Right kidney (tissue), 1 donor: ENCODE measurements around the gene AHCY.
A peak's percentile ranks its signal among the peaks of the same experiment; 100 is the strongest.
"Not testable (repeated sequence)": the region's sequence is repeated elsewhere in the genome, so short reads cannot be mapped to it uniquely, and the experiment has no call there.

Experiments
- DNase-seq: peaks from one replicate; pipeline ENCODE4 v3.0.0-alpha.2; 2016

AHCY gene

DNA sequence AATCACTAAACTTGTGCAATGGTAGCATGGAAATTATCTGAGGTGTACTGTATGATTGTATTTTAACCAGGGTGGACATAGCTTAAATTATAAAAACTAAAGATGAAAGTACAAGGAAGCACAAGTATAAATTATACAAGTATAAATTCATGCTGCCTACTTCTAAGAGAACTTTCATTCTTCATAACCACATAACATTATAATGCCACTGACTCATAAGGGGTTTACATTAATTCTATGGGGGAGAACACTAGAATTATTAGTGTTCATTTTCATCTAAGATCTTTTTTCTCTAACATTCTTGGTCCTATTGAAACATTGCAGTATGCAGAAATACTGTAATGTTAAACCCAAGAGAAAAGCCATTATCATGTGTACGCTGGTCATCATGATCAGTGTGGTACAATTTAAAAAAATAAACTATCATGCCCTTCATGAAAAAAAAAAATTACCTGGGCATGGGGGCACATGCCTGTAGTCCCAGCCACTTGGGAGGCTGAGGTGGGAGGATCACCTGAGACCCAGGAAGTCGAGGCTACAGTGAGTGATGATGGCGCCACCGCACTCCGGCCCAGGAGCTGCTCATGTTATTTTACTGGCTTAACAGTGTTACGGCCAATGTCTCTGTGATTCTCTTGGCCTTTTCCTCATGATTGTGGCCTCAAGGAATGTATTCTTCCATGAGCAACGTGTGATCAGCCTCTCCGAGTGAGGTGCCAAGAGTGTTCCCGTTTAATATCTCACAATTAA, 25.9 kb upstream of the AHCY start:
- DNase-seq: no peak

DNA sequence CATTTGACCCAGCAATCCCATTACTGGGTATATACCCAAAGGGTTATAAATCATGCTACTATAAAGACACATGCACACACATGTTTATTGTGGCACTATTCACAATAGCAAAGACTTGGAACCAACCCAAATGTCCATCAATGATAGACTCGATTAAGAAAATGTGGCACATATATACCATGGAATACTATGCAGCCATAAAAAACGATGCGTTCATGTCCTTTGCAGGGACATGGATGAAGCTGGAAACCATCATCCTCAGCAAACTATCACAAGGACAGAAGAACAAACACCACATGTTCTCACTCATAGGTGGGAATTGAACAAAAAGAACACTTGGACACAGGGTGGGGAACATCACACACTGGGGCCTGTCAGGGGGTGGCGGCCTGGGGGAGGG, 25.1 kb upstream of the AHCY start:
- DNase-seq: not testable (repeated sequence)

DNA sequence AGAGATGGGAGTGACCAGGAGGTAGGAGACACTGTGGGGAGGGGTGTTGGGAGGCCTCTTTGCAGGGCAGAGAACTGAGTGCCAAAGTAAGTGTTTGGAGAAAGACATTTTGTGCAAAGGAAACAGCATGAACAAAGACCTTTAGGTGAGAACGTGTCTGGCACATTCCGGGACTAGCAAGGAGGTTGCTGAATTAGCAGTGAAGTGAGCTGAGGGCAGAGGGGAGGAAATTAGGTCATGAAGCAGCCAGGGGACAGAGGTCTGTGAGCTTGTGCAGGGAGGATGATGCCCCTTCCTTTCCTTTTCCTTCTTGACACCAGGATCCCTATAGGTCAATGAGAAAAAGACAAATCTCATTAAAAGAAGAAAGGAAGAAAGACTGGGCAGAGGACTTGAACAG, 21.4 kb upstream of the AHCY start:
- no peak for DNase-seq

DNA sequence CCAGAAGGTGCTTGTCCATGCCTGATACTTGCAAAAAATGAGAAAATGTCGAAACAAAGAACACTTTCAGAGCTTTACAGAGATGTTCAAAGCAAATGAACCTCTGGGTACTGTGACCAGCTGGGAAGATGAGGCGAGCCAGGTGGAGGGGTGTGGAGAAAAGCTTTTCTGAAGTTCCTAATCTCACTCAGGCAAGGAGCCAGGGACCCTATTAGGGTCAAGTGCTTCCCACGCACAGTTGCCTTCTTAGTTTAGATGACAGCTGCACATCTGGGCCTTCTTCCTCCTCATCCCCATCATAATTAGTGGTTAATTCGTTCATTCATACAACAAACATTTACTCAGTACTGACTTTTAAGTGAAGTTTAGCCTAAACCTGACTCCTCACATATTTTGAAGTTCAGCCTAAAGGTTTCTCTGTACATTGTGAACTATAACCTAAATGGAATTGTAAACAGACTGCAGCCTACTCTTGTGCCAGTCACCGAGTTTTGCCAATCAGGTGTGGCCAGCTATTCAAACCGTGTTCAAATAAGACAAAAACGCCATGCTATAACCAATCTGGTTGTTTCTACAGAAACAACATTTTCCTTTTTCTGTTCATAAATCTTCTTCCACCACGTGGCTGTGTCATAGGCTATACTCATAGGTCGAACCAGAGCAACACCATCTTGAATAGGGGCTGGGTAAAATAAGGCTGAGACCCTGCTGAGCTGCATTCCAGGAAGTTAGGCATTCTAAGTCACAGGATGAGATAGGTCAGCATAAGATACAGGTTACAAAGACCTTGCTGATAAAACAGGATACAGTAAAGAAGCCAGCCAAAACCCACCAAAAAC, 19.3 kb upstream of the AHCY start:
- DNase-seq: no peak

DNA sequence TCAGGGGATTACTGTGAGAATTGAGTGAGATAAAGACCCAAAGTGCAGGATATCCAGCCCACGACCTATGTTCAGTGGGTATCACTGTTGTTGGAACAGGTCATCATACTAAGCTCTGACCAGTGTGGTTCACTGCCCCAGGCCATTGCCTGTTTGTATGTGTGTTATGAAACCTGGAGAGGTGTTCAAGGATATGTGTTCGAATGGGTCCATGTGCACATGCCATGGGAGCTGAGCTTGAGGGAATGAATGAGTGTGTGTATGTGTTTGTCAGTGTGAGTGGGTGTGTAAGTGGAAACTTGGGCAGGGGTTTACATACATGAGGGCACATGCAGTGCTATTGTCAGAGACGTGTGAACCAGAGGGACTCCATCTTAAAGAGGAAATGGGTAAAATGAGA, 17.7 kb upstream of the AHCY start:
- no peak for DNase-seq

DNA sequence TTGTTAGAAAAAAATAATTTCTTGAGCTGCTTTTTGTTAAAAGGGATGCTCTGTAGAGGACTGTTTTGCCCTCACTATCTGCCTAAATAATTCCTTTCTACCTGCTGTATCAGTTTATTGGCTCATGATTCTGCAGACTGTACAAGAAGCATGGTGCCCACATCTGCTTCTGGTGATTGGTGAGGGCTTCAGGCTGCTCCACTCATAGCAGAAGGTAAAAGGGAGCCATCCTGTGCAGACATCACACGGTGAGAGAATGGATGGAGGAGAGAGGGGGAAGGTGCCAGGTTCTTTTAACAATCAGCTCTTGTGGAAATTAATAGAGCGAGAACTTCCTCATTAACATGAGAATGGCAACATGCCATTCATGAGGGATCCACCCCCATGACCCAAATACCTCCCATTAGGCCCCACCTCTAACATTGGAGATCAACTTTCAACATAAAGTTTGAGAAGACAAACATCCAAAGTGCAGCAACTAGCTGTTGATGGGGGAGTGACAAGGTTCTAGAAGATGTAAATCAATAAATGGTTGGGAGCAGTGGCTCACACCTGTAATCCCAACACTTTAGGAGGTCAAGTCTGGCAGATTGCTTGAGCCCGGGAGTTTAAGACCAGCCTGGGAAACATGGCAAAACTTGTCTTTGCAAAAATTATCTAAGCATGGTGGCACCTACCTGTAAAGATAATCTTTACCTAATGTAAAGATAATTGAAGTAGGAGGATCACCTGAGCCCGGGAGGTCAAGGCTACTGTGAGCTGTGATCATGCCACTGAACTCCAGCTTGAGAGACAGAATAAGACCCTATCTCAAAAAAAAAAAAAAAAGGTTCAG, 15.7 kb upstream of the AHCY start:
- no peak for DNase-seq

DNA sequence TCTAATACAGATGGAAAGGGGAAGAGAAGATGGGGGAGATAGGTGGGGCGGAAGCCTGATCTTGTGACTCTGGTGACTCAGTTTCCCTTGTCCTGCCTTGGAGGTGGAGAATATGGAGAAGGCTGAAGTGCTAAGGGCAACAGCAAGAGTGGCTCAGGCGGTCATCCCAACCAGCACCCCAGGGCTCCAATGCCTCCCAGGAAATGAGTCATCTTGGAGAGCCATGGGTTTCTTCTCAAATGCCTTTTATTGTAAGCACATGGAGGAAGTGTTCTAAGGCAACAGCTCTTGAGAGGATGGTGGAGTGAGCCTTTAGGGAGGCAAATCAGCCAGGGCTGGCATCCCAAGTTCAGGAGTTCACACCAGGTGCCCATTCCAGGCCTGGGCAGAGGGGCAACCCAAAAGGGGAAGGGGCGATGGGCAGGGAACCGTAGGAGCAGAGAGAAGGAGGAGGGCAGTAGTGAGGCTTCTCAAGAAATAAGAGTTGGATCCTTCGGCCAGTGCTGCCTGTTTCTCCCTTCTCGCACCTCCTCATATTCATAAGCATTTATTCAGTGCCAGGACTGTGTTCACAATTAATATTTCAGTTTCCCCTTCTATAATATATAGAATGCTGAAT, 13.2 kb upstream of the AHCY start:
- DNase-seq: no peak

DNA sequence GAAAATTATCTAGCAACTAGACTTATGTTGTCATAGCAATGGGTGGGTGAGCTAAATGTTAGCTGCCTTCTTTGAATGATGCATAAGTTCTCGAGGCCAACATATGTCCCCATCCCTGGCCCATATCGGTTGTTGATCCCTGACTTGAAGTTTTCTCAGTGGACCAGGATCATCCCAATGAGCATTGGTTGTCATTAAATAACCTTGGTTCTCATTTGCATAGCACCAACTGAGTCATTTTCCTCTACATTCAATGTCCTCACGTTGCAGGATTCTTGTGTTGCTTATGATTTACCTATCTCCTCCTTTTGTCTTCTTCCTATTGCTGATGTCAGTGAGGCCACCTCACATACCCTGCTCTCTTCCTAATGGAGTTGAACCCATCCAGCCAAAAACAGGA, 12.1 kb upstream of the AHCY start:
- no peak for DNase-seq

DNA sequence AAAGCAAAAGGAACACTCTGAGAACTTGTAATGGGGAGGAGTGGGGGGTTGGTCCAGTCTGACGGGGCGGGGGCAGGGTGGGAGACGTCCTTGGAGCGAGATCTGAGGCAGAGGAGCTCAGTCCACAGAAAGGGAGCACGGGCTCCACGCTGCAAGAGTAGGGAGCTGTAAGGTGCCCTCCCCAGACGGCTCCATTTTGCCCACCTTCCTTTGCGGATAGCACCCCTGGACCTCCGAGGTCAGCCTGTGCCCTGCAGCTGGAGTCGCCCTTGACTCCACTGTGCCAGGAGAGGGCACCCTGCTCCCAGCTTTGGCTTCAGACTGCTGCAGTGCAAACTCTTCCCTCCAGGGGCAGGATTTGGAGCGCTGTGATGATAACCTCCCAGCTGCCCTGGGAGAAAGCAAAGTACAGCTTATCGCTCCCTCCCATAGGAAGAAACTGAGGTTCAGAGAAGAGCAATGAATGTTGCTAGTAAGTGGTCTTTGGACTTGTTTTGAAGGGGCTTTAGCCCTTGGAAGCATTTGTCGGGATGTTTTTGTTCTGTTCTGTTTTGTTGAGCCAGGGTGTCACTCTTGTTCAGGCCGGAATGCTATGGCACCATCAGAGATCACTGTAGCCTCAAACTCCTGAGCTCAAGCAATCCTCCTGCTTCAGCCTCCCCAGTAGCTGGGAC, 9.5 kb upstream of the AHCY start:
- peak; percentile 74 for DNase-seq

DNA sequence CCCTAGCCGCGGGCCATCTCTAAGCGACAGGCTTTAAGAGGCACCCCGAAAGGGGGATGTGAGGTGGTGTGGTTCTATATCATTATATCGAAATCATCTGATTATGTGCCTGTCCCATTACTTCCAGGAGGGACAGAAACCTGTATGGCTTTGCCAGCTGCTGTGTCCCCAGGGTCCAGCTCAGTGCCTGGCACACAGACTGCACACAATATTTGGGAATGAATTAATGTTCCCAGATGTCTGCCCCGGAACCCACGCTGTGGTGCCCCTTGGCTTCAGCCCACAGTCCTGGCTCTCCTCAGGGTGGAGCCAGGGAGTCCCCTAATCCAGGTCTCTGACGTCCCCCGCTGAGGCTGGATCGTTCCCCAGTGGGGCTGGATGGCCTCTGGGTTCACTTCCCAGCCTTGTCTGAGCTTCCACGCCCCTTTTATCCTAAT, 8.9 kb upstream of the AHCY start:
- DNase-seq: no peak

DNA sequence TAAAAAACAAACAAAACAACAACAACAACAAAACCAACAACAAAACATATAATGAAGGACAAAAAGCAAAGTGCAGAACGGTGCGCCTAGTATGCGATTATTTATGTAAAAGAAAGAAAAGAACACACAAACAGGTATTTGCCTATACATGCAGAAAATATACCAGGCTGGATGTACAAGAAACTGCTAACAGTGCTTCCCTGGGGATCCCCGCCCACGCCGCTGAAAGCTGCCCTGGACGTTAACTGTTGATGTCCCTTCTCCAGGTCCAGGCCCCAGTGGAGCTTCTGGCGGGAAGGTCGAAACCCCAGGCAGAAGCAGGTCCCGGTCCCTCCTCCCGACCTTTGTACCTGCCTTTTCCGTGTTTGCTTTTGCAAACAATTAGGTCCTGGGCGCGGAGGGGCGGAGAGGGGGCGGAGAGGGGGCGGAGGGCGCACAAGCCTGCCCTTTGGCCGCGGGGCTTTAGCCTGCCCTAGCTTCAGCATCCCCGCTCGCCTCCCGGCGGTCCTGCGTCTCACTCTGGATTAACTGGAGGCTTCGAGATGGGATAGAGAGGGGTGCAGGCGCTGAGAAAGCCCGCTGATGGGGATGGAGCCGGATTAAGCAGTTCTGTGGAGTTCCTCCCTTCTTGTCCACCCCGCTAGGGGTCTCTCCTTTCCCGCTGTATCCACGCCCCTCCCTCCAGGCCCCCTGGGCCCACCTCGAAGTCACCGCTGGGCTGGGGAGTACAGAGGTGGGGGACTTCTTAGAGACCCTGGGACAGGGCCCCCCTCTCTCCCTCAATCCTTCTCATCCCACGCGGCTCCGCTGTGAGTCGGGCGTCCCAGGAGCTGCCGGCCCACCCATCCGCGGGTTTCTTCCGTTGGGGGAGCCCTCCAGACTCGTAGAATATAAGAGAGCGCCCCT, 8.2 kb upstream of the AHCY start:
- DNase-seq: peak; percentile 40

DNA sequence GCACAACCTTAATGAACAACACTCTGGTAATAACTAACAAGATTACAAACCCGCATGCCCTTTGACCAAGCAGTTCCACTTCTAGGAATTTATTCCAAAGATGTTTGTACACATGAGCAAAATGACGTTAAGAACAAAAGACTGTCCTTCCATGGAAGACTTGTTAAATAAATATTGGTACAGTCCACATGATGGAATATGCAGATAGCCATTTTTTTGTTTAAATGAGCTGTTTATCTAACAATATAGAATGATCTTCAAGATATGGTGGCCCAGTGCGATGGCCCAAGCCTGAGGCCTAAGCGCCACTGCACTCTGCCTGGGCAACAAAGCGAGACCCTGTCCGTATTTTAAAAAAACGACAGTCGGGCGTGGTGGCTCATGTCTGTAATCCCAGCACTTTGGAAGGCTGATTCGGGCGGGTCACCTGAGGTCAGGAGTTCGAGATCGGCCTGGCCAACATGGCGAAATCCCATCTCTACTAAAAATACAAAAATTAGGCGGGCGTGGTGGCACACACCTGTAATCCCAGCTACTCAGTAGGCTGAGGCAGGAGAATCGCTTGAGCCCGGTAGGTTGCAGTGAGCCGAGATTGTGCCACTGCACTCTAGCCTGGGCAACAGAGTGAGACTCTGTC, 7.4 kb upstream of the AHCY start:
- DNase-seq: no peak

DNA sequence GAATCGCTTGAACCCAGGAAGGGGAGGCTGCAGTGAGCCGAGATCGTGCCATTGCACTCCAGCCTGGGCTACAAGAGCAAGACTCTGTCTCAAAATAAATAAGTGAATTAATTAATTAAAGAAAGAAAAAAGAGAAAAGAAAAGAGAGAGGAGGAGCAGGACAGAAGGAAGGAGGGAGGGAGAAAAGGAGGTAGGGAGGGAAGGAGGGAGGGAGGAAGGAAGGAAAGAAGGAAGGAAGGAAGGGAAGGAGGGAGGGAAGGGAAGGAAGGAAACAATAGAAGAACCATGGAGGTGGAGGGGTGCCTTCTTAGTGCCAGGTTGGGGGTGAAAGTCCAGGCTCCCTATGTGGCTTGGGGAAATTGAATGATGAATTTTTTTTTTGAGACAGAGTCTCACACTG, 6.5 kb upstream of the AHCY start:
- no peak for DNase-seq

DNA sequence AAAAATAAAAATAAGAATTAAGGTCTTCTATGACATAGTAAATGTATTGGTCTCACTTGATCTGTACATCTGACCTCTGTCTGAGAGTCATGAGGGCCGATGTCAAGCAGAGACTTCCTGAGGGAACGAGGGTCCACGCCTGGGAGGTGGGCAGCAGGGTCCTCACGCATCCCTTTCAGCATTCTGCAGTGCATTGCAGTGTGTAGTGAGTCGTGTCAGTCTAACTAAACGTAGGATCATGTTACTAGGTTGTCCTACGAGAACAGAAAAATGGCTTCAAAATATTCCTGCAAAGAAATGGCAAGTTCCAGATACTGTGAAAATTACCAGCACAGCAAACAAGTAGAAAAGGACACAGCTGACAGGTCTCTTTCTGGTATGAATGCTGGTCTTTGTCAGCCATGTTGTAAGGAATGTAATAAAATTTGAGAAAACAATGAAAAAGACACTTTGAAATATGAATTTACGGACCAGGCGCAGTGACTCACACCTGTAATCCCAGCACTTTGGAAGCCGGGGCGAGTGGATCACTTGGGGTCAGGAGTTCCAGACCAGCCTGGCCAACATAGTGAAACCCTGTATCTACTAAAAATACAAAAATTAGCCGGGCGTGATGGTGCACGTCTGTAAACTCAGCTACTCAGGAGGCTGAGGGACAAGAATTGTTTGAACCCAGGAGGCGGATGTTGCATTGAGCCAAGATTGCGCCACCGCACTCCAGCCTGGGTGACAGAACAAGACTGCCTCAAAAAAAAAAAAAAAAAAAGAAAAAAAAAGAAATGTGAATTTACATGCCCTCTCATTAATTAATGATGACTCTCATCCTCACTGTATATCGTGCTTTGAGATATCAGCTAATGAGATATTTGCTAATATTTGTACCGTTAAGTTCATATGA, 2.4 kb upstream of the AHCY start:
- DNase-seq: peak; percentile 49

DNA sequence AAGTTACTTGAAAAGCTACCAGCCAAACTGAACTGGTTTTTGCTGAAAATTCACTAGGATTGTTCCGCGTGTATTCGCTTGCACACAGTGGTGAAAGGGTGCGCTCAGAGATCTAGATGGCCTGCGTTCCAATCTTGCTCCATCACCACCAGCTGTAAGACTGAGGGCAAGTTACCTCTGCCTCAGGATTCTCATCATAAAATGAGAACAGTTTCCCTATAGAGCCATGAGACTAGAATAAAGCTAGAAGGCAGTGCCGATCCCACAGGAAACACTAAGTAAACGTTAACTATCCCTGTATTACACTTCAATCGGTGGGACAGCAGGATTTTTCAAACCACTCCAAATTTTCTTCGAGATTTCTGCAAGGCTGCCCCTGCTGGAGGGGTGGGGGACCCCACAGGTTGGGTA, 838 bp downstream of the AHCY start:
- no peak for DNase-seq

DNA sequence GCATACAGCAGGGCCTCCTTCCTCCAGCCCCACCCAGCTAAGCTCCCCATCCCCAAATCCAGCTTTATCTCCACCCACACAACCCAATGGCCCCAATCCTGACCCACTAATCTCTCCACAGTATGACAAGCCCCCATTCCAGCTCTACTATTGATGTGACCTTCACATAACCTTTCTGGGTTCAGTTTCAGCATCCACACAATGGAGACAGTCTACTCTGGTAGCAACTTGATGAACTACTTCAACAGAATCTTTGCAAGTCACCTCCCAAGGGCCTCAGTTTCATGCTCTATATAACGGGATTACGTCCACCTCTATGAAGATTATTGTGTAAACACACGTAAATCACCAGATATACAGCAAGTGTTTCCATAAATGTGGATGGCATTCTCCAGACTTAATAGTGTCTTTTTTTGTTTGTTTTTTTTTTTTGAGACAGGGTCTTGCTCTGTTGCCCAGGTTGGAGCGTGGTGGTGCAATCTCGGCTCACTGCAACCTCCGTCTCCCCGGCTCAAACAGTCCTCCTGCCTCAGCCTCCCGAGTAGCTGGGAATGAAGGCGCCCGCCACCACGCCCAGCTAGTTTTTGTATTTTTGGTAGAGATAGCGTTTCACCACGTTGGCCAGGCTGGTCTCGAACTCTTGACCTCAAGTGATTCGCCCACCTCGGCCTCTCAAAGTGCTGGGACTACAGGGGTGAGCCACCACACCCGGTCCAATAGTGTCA, 1.4 kb downstream of the AHCY start:
- DNase-seq: no peak

DNA sequence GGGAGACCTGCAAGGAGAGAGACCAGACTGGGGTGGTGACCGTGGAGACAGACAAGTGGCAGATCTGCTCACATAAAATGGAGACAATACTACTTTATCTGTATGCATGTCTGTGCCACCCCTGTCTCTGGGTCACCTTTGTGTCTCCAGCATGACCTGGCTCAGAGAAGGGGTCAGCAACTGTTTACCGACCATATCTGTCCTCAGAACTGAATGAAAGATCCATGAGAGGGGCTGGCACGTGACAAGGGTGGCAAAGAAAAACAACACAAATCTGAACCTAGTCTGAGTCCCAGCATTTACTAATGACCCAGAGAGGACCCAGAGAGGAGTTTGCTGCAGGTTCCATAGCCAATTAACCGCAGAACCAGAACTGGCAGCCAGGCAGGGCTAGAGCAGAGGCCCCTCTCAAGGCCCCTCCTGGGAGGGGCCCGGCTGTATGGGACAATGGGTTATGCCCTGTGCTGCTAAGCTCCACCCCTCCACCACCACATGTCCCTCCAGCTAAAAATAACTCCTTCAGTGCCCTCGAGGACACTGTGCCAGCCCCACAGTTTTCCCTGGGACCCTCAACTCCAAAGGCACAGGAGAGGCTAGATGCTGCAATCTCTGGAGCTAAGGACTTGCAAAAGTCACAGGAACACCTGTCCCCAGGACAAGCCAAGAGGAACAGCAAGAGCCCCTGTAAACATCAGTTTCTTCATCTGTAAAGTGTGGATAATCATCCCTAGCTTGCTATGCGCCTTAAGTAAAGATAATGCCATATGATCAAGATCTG, 2.2 kb downstream of the AHCY start:
- DNase-seq: no peak
